Osteocyte (in vitro differentiated cells): ENCODE results near the gene PRPH. TPM values are rescaled to one million over a fixed set of nuclear protein-coding genes. Genes with fewer than 3 reads are reported as not detected.
"Not testable (repeated sequence)": the region's sequence is repeated elsewhere in the genome, so short reads cannot be mapped to it uniquely, and the experiment has no call there.

Experiments
- DNase-seq: peaks from one replicate; pipeline ENCODE4 v3.0.0; 2021; ENCODE audit warnings: mixed read lengths; ENCODE audit not compliant: unreplicated experiment; ENCODE audit errors: extremely low spot score
- H3K27ac Mint-ChIP-seq: one replicate; pipeline ENCODE4 v1.8.0; 2021; ENCODE audit warnings: mild to moderate bottlenecking, mixed read lengths; ENCODE audit not compliant: unreplicated experiment
- H3K27me3 Mint-ChIP-seq: one replicate; pipeline ENCODE4 v1.8.0; 2021; ENCODE audit warnings: mixed read lengths; ENCODE audit not compliant: unreplicated experiment
- H3K36me3 Mint-ChIP-seq: one replicate; pipeline ENCODE4 v1.8.0; 2021; ENCODE audit warnings: mixed read lengths; ENCODE audit not compliant: unreplicated experiment
- H3K4me1 Mint-ChIP-seq: one replicate; pipeline ENCODE4 v1.8.0; 2021; ENCODE audit warnings: mixed read lengths; ENCODE audit not compliant: unreplicated experiment
- H3K4me3 Mint-ChIP-seq: one replicate; pipeline ENCODE4 v1.8.0; 2021; ENCODE audit warnings: mild to moderate bottlenecking, moderate library complexity, mixed read lengths; ENCODE audit not compliant: unreplicated experiment
- H3K9me3 Mint-ChIP-seq: one replicate; pipeline ENCODE4 v1.8.0; 2021; ENCODE audit warnings: mixed read lengths; ENCODE audit not compliant: unreplicated experiment
- total RNA-seq: library from RNA; stranded (reverse); gene quantifications from 2 replicates; pipeline ENCODE4 v1.2.1, GENCODE V29; 2021
- TF ChIP-seq, protein P1 (sequence below): fragments of 200-600 bp; sonication (generic); IDR thresholded peaks from 2 replicates; pipeline ENCODE4 v1.5.0; 2021; ENCODE audit warnings: antibody characterized with exemption, mild to moderate bottlenecking, moderate library complexity

The PRPH gene
- total RNA-seq, 1 donor from 2014 or later, result not detected

GRCh38 chr12:49314811-49315210, 19.9 kb downstream of the PRPH start:
- no peak overlapping the region for H3K27ac Mint-ChIP-seq
- H3K4me1 Mint-ChIP-seq, result no peaks in the 10 kb centered on the region
- H3K4me3 Mint-ChIP-seq, result no peak overlapping the region
- no peaks in the 10 kb centered on the region for H3K9me3 Mint-ChIP-seq
- TF ChIP-seq, protein P1, sequence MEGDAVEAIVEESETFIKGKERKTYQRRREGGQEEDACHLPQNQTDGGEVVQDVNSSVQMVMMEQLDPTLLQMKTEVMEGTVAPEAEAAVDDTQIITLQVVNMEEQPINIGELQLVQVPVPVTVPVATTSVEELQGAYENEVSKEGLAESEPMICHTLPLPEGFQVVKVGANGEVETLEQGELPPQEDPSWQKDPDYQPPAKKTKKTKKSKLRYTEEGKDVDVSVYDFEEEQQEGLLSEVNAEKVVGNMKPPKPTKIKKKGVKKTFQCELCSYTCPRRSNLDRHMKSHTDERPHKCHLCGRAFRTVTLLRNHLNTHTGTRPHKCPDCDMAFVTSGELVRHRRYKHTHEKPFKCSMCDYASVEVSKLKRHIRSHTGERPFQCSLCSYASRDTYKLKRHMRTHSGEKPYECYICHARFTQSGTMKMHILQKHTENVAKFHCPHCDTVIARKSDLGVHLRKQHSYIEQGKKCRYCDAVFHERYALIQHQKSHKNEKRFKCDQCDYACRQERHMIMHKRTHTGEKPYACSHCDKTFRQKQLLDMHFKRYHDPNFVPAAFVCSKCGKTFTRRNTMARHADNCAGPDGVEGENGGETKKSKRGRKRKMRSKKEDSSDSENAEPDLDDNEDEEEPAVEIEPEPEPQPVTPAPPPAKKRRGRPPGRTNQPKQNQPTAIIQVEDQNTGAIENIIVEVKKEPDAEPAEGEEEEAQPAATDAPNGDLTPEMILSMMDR, result no peak
- no peaks in the 10 kb centered on the region for H3K36me3 Mint-ChIP-seq
- H3K27me3 Mint-ChIP-seq, result peaks cover 11% of the 10 kb centered on the region
- DNase-seq, result no peak

DNA sequence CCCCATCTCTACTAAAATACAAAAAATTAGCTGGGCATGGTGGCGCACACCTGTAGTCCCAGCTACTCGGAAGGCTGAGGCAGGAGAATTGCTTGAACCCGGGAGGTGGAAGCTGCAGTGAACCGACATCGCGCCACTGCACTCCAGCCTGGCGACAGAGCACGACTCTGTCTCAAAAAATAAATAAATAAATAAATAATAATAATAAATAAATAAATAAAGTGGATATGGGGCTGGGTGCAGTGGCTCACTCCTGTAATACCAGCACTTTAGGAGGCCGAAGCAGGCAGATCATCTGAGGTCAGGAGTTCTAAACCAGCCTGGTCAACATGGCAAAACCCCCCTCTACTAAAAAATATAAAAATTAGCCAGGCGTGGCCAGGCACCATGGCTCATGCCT, 22.2 kb downstream of the PRPH start:
- not testable (repeated sequence) for DNase-seq, H3K9me3 Mint-ChIP-seq, H3K4me3 Mint-ChIP-seq, H3K36me3 Mint-ChIP-seq, H3K27me3 Mint-ChIP-seq, H3K4me1 Mint-ChIP-seq, H3K27ac Mint-ChIP-seq

DNA sequence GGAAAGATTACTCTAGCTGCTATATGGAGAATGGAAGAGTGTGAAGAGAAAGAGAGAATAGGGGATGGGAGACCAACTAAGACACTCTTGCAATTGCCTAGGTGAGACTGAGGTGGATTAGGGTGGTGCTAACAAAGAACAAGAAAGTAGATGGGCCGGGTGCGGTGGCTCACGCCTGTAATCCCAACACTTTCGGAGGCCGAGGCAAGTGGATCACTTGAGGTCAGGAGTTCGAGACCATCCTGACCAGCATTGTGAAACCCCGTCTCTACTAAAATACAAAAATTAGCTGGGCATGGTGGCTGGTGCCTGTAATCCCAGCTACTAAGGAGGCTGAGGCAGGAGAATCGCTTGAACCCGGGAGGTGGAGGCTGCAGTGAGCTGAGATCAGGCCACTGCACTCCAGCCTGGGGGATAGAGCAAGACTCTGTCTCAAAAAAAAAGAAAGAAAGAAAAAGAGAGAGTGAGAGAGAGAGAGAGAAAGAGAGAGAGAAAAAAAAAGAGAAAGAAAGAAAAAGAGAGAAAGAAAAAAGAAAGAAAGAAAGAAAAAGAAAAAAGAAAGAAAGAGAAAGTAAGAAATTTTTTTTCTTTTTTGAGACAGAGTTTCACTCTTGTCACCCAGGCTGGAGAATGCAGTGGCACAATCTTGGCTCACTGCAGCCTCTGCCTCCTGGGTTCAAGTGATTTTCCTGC, 25.6 kb downstream of the PRPH start:
- Mint-ChIP-seq H3K27ac (peak overlapping the region; percentile 38), H3K4me1 (peaks cover 19% of the 10 kb centered on the region), H3K4me3 (peak overlapping the region; percentile 48)
- not testable (repeated sequence) for DNase-seq, H3K36me3 Mint-ChIP-seq, H3K27me3 Mint-ChIP-seq, H3K9me3 Mint-ChIP-seq

- Mint-ChIP-seq H3K9me3 (no peaks in the 10 kb centered on the region), H3K4me3 (peak overlapping the region; percentile 99), H3K27ac (peak overlapping the region; percentile 89), H3K36me3 (no peaks in the 10 kb centered on the region), H3K27me3 (no peaks in the 10 kb centered on the region), H3K4me1 (peaks cover 19% of the 10 kb centered on the region)
- TF ChIP-seq, protein P1, result no peak
- no peak for DNase-seq
Observed at GRCh38 chr12:49322367-49322707, 27.4 kb downstream of the PRPH start.

GRCh38 chr12:49322708-49323523, 28.0 kb downstream of the PRPH start, which contains the start of gene TROAP:
Gene TROAP, plus strand, starts transcription at chr12:49323255. Its CDS starts 354 bp downstream, at chr12:49323609.
- Mint-ChIP-seq H3K27me3 (no peaks in the 10 kb centered on the region), H3K36me3 (no peaks in the 10 kb centered on the region), H3K27ac (peak within 1 kb of the TSS; percentile 89), H3K4me1 (peaks cover 19% of the 10 kb centered on the region), H3K4me3 (peak within 1 kb of the TSS; percentile 99), H3K9me3 (no peaks in the 10 kb centered on the region)
- DNase-seq, result peak; percentile 99
- TF ChIP-seq, protein P1, result no peak

- no peaks in the 10 kb centered on the region for H3K9me3 Mint-ChIP-seq
- H3K4me1 Mint-ChIP-seq, result peaks cover 19% of the 10 kb centered on the region
- no peak for DNase-seq
- TF ChIP-seq, protein P1, result no peak
- peak overlapping the region; percentile 99 for H3K4me3 Mint-ChIP-seq
- H3K36me3 Mint-ChIP-seq, result no peaks in the 10 kb centered on the region
- H3K27ac Mint-ChIP-seq, result no peak overlapping the region
- no peaks in the 10 kb centered on the region for H3K27me3 Mint-ChIP-seq
Observed at GRCh38 chr12:49323524-49324097, 28.7 kb downstream of the PRPH start.
